GM19324 (cell line): ENCODE results near the gene FAM169A.
"Not testable (repeated sequence)": the region's sequence is repeated elsewhere in the genome, so short reads cannot be mapped to it uniquely, and the experiment has no call there.

Source experiments
- ATAC-seq: cut with Tn5 transposase; IDR thresholded peaks from one replicate; pipeline ENCODE4 v1.9.1; 2021; ENCODE audit warnings: mild to moderate bottlenecking, moderate library complexity; ENCODE audit not compliant: unreplicated experiment, low FRiP score

FAM169A gene

DNA sequence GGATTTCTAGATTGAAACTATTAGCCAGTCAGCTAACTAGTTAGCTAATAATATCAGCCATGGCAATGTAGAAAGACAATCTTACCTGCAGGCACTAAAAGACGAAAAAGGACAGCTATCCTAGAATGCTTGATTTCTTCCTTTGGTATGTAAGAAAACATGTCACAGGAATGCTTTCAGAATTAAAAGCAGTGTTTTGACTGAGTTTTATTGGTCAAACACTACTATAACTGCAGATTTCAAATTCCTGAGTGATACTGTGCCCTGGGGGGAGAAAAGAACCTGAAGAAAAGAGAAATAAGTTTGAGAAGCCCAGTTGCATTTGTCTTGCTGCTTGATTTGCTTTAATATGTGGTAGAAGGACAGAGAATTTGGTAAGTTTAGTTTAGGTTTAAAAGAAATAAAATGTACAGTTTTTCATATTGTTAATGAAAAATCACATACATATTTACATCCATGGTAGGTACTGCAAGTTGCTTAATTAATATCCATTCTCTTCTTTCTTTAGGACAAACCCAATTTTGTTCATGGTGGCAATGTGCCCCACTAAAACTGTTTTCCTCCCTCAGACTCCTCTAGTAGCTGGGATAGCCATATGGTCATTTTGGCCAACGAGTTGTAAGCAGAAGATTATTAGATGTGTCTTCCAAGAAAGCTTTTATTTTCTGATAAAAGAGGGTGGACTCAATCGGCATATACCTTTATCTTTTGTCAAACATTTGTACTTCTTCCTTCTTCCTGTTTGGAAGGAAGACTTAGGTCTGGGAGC lies 4.3 kb upstream of the FAM169A start:
- ATAC-seq, result no peak

- ATAC-seq, result not testable (repeated sequence)
Observed at GRCh38 chr5:74869414-74869813, 3.2 kb upstream of the FAM169A start.

DNA sequence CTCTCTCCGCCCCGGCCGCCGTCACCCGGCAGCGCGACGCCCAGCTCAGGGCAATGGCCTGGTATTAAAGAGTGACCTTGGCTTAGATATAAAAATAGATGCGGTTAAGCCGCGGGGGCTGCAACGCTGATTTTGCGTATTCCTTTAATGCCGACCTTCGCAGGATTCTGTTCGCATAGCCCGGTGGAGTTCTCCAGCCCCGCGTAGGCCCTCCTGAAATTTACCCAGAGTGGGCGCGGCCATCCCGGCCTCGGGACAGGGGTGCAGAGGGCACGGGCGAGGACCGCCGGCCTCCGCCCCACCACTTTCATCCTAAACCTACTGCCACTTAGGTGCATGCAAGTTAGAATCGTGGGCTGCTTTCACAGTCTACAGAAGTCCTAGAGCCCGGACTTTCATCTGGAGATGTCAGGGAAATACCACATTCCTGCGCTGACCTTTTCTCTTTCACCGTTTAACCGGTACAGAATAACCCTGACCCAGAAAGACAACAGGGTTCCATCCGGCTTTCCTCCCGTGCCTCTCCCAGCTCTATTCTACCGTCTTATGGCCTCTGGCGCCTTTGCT lies 492 bp upstream of the FAM169A start:
- ATAC-seq, result no peak

GRCh38 chr5:74865256-74865803 lies 857 bp downstream of the FAM169A start:
- no peak for ATAC-seq

DNA sequence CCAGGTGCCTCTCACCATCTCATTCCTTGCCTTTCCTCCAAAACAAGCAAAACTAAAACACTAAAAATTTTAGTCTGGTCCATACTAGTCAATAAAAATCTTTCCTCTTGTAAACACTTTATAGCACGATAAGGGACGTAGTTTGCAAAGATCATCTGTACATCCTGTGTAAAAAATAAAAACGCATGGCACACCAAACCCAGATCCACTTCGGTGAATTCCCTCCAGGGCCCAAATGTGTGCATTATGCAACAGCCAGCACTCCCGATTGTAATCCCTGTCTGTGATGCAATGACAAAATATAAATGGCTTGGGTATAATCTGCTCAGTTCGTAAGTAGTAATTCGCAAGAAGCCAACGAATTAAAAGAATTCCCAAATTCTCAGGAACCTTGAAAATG lies 1.4 kb downstream of the FAM169A start:
- no peak for ATAC-seq

- ATAC-seq, result no peak
Observed at GRCh38 chr5:74863726-74864125, 2.5 kb downstream of the FAM169A start.

DNA sequence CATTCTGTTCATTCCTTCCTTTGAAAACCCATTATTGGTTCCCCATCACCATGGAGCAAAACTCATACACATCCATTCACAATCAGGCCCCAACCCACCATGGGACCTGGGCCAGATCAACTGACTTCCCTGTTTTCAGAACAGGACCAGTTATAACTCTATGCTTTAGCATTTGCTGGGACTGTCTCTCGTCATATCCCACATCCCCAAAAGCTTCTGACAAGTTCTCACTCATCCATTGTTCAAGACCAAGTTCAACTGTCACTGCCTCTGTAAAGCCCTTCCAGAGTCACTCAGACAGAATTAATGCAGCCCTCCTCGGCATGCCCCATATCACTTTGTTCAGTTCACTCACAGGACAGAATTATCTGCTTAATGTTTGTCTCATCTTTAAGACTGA lies 4.0 kb downstream of the FAM169A start:
- ATAC-seq, result no peak

DNA sequence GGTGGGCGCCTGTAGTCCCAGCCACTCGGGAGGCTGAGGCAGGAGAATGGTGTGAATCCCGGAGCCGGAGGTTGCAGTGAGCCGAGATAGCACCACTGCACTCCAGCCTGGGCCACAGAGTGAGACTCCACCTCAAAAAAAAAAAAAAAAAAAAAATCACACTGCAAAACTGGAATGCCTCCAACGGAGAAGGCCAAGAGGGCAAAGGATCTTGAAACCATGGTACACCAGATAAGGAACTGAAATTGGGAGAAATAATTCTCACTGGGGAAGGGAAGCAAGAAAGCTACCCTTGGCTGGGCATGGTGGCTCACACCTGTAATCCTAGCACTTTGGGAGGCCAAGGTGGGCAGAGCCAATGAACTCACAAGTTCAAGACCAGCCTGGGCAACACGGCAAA lies 9.2 kb downstream of the FAM169A start:
- ATAC-seq, result not testable (repeated sequence)

- ATAC-seq, result no peak
Observed at GRCh38 chr5:74853256-74853655, 12.9 kb downstream of the FAM169A start.

DNA sequence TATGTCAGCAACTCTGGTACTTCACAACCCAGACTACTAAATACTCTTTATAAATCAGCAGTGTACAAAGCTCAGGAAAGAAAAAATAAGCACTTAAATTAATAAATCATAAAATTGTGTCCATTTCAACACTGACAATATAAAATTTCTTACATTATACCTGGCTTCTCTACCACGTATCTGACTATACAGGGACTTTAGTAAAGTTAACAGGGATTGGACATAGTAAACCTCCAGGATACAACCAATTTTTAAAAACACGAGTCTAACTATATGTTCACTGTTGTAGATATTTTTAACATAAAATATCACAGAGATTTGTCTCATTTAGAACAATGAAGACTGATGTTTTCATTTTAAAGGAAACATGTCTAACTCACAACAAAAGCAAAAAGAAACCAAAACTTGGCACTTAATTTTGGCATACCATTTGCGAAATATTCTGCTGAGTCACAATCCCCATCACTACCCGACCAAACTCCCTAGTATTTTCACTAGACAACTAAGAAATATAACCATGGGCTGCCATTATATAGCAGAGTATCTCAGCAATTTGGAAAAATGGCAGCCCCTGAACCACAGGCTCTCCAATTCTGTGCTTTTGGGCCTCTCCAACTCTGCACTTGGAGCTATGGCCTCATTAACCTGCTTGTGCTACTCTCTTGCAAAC lies 14.4 kb downstream of the FAM169A start:
- no peak for ATAC-seq

DNA sequence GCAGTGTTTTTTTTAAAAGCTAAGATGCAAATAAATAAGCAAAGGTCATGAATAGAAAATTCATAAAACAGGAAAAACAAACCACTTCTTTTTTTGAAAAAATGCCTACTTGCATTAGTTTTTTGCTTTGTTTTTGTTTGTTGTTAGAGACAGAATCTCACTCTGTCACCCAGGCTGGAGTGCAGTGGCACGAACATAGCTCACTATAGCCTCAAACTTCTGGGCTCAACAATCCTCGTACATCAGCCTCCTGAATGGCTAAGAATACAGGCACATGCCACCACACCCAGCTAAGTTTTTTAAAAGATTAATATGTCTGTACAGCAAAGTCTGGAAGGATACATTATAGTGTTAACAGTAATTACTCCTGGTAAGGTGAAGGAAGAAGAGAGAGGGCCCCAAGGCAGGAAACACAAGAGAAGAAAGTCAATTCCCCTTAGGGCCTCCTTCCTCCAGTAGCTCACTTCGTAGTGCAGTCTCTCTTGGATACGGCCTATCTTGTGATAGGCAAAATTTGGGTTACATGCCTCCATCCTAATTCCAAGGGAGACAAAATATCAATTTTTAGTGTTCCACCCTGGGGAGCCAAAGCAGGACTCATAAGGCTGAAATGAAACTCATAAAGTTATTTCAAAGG lies 15.3 kb downstream of the FAM169A start:
- no peak for ATAC-seq

GRCh38 chr5:74850030-74850429 lies 16.2 kb downstream of the FAM169A start:
- no peak for ATAC-seq

- no peak for ATAC-seq
Observed at GRCh38 chr5:74848553-74849025, 17.6 kb downstream of the FAM169A start.

- ATAC-seq, result no peak
Observed at GRCh38 chr5:74839229-74839628, 27.0 kb downstream of the FAM169A start.

DNA sequence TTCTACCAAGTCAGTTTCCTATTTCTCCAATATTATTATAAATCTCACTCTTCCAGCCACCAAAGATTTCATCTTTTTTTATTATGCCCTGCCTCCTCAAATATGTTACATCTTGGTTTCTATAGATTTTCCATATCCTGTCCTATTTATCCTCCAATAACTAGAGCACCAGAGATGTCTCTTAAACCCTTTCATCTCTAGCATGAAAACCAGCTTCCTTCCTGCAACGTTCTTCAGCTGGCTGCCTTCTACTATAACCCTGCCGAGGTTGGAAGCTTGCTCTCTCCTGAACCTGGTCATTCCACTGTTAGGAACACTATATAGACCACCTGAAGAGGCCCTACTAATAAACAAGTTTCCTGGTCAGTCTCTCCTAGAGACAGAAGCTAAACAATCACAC lies 27.9 kb downstream of the FAM169A start:
- no peak for ATAC-seq

DNA sequence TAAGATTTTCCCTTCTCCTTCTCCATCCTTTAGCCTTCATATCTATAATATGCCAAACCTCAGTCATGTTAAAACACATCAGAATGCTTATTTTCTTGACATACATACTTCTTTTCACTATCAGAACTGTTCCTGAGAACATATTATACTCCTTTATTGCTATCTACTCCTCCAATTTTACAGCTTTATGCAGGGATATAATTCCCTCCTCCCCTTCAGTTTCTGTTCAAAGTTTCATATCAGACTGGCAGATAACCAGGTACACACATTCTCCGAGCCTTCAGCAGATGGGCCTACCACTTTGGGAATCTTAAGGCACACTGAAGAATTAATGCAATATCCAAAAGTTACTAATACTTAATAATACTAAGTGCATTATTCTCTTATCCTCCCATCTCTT lies 29.1 kb downstream of the FAM169A start:
- no peak for ATAC-seq

- ATAC-seq, result no peak
Observed at GRCh38 chr5:74833537-74834266, 32.5 kb downstream of the FAM169A start.

DNA sequence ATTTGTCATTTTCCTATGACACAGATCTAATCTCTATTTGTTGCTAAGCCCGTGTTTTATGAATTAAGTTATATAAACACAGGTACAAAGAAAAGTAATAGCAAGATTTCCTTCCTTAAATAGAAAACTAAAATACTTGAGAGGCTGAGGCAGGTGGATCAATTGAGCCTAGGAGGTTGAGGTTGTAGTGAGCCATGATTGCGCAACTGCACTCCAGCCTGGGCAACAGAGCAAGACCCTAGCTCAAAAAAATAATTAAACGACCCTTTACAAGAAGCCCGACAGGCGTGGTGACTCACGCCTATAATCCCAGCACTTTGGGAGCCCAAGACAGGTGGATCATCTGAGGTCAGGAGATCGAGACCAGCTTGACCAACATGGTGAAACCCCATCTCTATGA lies 36.8 kb downstream of the FAM169A start:
- ATAC-seq, result no peak

GRCh38 chr5:74822288-74822687 lies 43.9 kb downstream of the FAM169A start:
- no peak for ATAC-seq

GRCh38 chr5:74816875-74817274 lies 49.3 kb downstream of the FAM169A start:
- ATAC-seq, result no peak
